ENCODE measurements around the gene HS1BP3. TPM values are rescaled to one million over a fixed set of nuclear protein-coding genes. Genes with fewer than 3 reads are reported as not detected.
A peak's percentile ranks its signal among the peaks of the same experiment; 100 is the strongest.

Gene HS1BP3
- total and polyA plus RNA-seq, 2 of the 4 experiments (the other 2 are of a cell fraction): 9.0 to 14.8 TPM

GRCh38 chr2:20594957-20595356 lies 55.9 kb downstream of the HS1BP3 start:
- H4K8ac ChIP-seq (ENCODE audit: low read depth in 2 of 2, low read length in 2 of 2): peak overlapping the region; percentile 23 to 76; a peak in 3 of 4 replicates
- peak overlapping the region; percentile 70 for H2AK9ac ChIP-seq (replicated peaks; ENCODE audit: low read depth, low read length, poor library complexity)
- CTCF ChIA-PET: interaction anchor here (2.0 kb wide), 1 partner anchor 23 kb away, joined by 6 read pairs; no protein-coding TSS in a partner anchor
- peak overlapping the region; percentile 86 for H3K14ac ChIP-seq (replicated peaks; ENCODE audit: low read depth, low read length)
- no peaks in the 10 kb centered on the region for H3K9me3 ChIP-seq (ENCODE audit: control insufficient read depth, insufficient read depth, low read length)
- peak overlapping the region; percentile 97 for H2BK20ac ChIP-seq (ENCODE audit: low read depth, low read length)
- peak overlapping the region; percentile 85; the same call in 1 of the 2 replicates for H3K23ac ChIP-seq (ENCODE audit: low read depth, low read length)
- TF ChIP-seq RCOR1 (IDR thresholded peaks at IDR 0.05; ENCODE audit: insufficient replicate concordance, low read length) (no peak), FOS (IDR thresholded peaks at IDR 0.05; ENCODE audit: low read depth, low read length) (no peak), RFX5 (IDR thresholded peaks at IDR 0.05; ENCODE audit: low read depth, low read length) (no peak), RAD21 (IDR thresholded peaks at IDR 0.05; ENCODE audit: low read length) (no peak), MAZ (IDR thresholded peaks at IDR 0.05; ENCODE audit: borderline replicate concordance, low read depth, low read length) (no peak), CEBPB (IDR thresholded peaks at IDR 0.05; ENCODE audit: low read depth, low read length) (no peak), MXI1 (IDR thresholded peaks at IDR 0.05; ENCODE audit: borderline replicate concordance, low read depth, low read length) (no peak)
- no peak overlapping the region for H3K4me2 ChIP-seq (ENCODE audit: low read depth, low read length)
- no peak overlapping the region for H3K27ac ChIP-seq (ENCODE audit: insufficient read depth, low read length)
- H3K4ac ChIP-seq (ENCODE audit: low read depth, low read length): peak overlapping the region; percentile 99
- 78% methylated on average over 3 of the region's 8 CpGs; no CpG with 5 or more reads in 1 of the 2 experiments for WGBS, 2 experiments (ENCODE audit: extremely low coverage in 2 of 2, insufficient read length in 1 of 2)
- DNase-seq: no peak
- peaks cover 0 to 7% of the 10 kb centered on the region in 2 experiments; a peak in 1 of 4 replicates for H3K79me1 ChIP-seq (ENCODE audit: low read depth in 1 of 2, low read length in 2 of 2)
- H3K4me1 ChIP-seq (ENCODE audit: control insufficient read depth, insufficient read depth, low read length): peaks cover 42% of the 10 kb centered on the region
- POLR2A ChIA-PET (ENCODE audit: unreplicated experiment): interaction anchor here (2.4 kb wide), 1 partner anchor 148 kb away, joined by 8 read pairs; the partner anchor contains the start of gene RHOB
- no peaks in the 10 kb centered on the region for H4K20me1 ChIP-seq (ENCODE audit: insufficient read depth, low read length)
- H2AK5ac ChIP-seq (ENCODE audit: low read depth, low read length): peak overlapping the region; percentile 93
- H4K5ac ChIP-seq (ENCODE audit: low read depth, low read length): 0 out of 2 replicates have a peak overlapping the region, but pooled peaks have one; percentile 10
- intact Hi-C loops (cut with micrococcal nuclease): no loop called here
- peaks cover 48% of the 10 kb centered on the region for H3K9me1 ChIP-seq (ENCODE audit: insufficient read depth, low read length)
- H3K56ac ChIP-seq (ENCODE audit: extremely low read depth, insufficient read depth, low read length): no peak overlapping the region
- peak overlapping the region; percentile 91; the same call in 2 of the 3 replicates for H2BK15ac ChIP-seq (ENCODE audit: low read depth, low read length)
- no peaks in the 10 kb centered on the region for H3K27me3 ChIP-seq (ENCODE audit: control insufficient read depth, insufficient read depth, low read length)
- H3K36me3 ChIP-seq (ENCODE audit: control insufficient read depth, insufficient read depth, low read length): no peaks in the 10 kb centered on the region
- dilution Hi-C loops (cut with HindIII; ENCODE audit: low sequenced_read_pairs, unreplicated experiment): no loop called here
- peak overlapping the region; percentile 100 for H2BK120ac ChIP-seq (ENCODE audit: low read depth, low read length)
- H2AFZ ChIP-seq (replicated peaks; ENCODE audit: low read length, poor library complexity): no peak overlapping the region
- no peak overlapping the region for H3K9ac ChIP-seq (ENCODE audit: low read depth, low read length)
- H3K18ac ChIP-seq (ENCODE audit: low read depth, low read length): peak overlapping the region; percentile 25
- no TSS peak for BruUV-seq (replicated peaks)
- peak overlapping the region; percentile 47 for H2BK5ac ChIP-seq (ENCODE audit: low read depth, low read length, poor library complexity, severe bottlenecking)
- H4K91ac ChIP-seq (ENCODE audit: insufficient read depth, low read depth, low read length): peak overlapping the region; percentile 84
- in situ Hi-C loops (cut with MboI; ENCODE audit: low sequenced_read_pairs): no loop called here
- H3K4me3 ChIP-seq (ENCODE audit: insufficient read depth, low read depth, low read length): no peak overlapping the region
- ATAC-seq (ENCODE audit: low read depth): no peak
